B cell (primary cell): ENCODE data around the gene HCN4. TPM values are rescaled to one million over a fixed set of nuclear protein-coding genes. Genes with fewer than 3 reads are reported as not detected.

ENCODE experiments used
- ATAC-seq: fragments of 200-7000 bp; cut with Tn5 transposase; one replicate; pipeline ENCODE4 v1.10.0; 2021; ENCODE audit warnings: low read depth, mild to moderate bottlenecking, moderate number of reproducible peaks, moderate library complexity
- CTCF ChIA-PET: fragments of 350-600 bp; sonication (Branson Sonifier 250); formaldehyde crosslinking; loops from one replicate; lab custom pipeline; 2021; ENCODE audit warnings: antibody characterized with exemption, inconsistent platforms; lab: Charles Lee
- POLR2A ChIA-PET: fragments of 350-600 bp; sonication (Branson Sonifier 250); formaldehyde crosslinking; loops from one replicate; lab custom pipeline; 2021; ENCODE audit warnings: antibody characterized with exemption; lab: Charles Lee
- DNase-seq: peaks from one replicate; pipeline ENCODE4 v3.0.0; 2013
- H2AFZ ChIP-seq: 2 replicates; pipeline ENCODE4 v1.6.1; 2012; ENCODE audit warnings: mild to moderate bottlenecking, low read depth, low read length; ENCODE audit not compliant: insufficient read depth, poor library complexity, severe bottlenecking
- H3K27ac ChIP-seq, 2 donors: 1 replicate in 1 of 2; 2 replicates in 1 of 2; pipeline ENCODE4 v1.5.1; 2012 to 2013; ENCODE audit warnings: low read length in 2 of 2, mild to moderate bottlenecking in 2 of 2, moderate library complexity in 1 of 2
- H3K27me3 ChIP-seq, 4 experiments: fragments of 200-600 bp in 1 of 4; sonication (generic) in 1 of 4; replicated peaks in 1 of 4; 1 replicate in 2 of 4; 2 replicates in 2 of 4; pipeline versions ENCODE4 v1.6.1 to v1.7.0; 2013 to 2016; ENCODE audit warnings: low read length in 3 of 4, mild to moderate bottlenecking in 2 of 4, mixed read lengths in 1 of 4, moderate library complexity in 1 of 4; ENCODE audit not compliant: insufficient read depth in 4 of 4, control insufficient read depth in 3 of 4; ENCODE audit errors: control extremely low read depth in 1 of 4
- H3K36me3 ChIP-seq, 2 experiments: replicated peaks in 1 of 2; 1 replicate in 1 of 2; 2 replicates in 1 of 2; pipeline versions ENCODE4 v1.6.1 to v1.7.1; 2013; ENCODE audit warnings: low read length in 1 of 2; ENCODE audit not compliant: insufficient read depth in 2 of 2, control insufficient read depth in 1 of 2; ENCODE audit errors: control extremely low read depth in 1 of 2, extremely low read depth in 1 of 2
- H3K4me1 ChIP-seq, 2 donors: fragments of 200-600 bp in 1 of 2; sonication (generic) in 1 of 2; 1 replicate in 1 of 2; 2 replicates in 1 of 2; pipeline versions ENCODE4 v1.5.1 to v1.6.1; 2013 to 2017; ENCODE audit warnings: low read length in 2 of 2; ENCODE audit not compliant: control insufficient read depth in 2 of 2, insufficient read depth in 2 of 2
- H3K4me2 ChIP-seq: replicated peaks from 2 replicates; pipeline ENCODE3; 2012; ENCODE audit warnings: mild to moderate bottlenecking, low read depth, low read length; ENCODE audit not compliant: poor library complexity, severe bottlenecking
- H3K4me3 ChIP-seq, 5 experiments: fragments of 200-600 bp in 1 of 5; sonication (generic) in 1 of 5; 1 replicate in 3 of 5; 2 replicates in 2 of 5; pipeline versions ENCODE4 v1.5.1 to v1.7.0; 2011 to 2016; ENCODE audit warnings: low read length in 4 of 5, mild to moderate bottlenecking in 4 of 5, low read depth in 2 of 5, control low read depth in 1 of 5, moderate library complexity in 1 of 5; ENCODE audit not compliant: insufficient read depth in 1 of 5; ENCODE audit errors: control extremely low read depth in 1 of 5, extremely low read depth in 1 of 5
- H3K79me2 ChIP-seq: fragments of 200-600 bp; sonication (generic); one replicate; pipeline ENCODE4 v1.6.0; 2016; ENCODE audit warnings: low read length; ENCODE audit not compliant: control insufficient read depth, insufficient read depth
- H3K9ac ChIP-seq: fragments of 200-600 bp; sonication (generic); 2 replicates; pipeline ENCODE4 v1.6.1; 2017; ENCODE audit warnings: mild to moderate bottlenecking, low read length, moderate library complexity
- H3K9me3 ChIP-seq, 3 donors: one replicate each; pipeline versions ENCODE4 v1.6.1 to v1.7.1; 2013; ENCODE audit warnings: low read length in 2 of 3; ENCODE audit not compliant: control insufficient read depth in 2 of 3, insufficient read depth in 1 of 3; ENCODE audit errors: control extremely low read depth in 1 of 3
- H4K20me1 ChIP-seq: 2 replicates; pipeline ENCODE4 v1.6.0; 2012; ENCODE audit warnings: mild to moderate bottlenecking, low read length; ENCODE audit not compliant: insufficient read depth, control insufficient read depth, poor library complexity, severe bottlenecking
- H3K27ac Mint-ChIP-seq: one replicate; pipeline ENCODE4 v1.8.0; 2021; ENCODE audit warnings: mixed read lengths
- H3K27me3 Mint-ChIP-seq: one replicate; pipeline ENCODE4 v1.8.0; 2021; ENCODE audit warnings: mixed read lengths
- H3K4me1 Mint-ChIP-seq: one replicate; pipeline ENCODE4 v1.8.0; 2021; ENCODE audit warnings: mixed read lengths
- H3K4me3 Mint-ChIP-seq: one replicate; pipeline ENCODE4 v1.8.0; 2021; ENCODE audit warnings: mixed read lengths
- H3K9me3 Mint-ChIP-seq: one replicate; pipeline ENCODE4 v1.8.0; 2022; ENCODE audit warnings: mixed read lengths; ENCODE audit not compliant: insufficient read depth
- EZH2 ChIP-seq: IDR thresholded peaks from 2 replicates; pipeline ENCODE4 v1.6.1; 2012; ENCODE audit warnings: borderline replicate concordance, low read depth, mild to moderate bottlenecking, moderate library complexity, low read length; ENCODE audit not compliant: insufficient read depth, poor library complexity, severe bottlenecking
- WGBS: methylation state at CpG from one replicate; pipeline ENCODE4 v1.1.5; 2013; ENCODE audit warnings: missing lambda C conversion rate; ENCODE audit not compliant: insufficient coverage; 5-methylcytosine and 5-hydroxymethylcytosine counted together
- intact Hi-C: fragments of 100-400 bp; cut with micrococcal nuclease; formaldehyde crosslinking; loops from one replicate; pipeline ENCODE4 v1.10.0; 2022
- polyA plus RNA-seq: library from polyadenylated mRNA; depleted of rRNA; stranded (reverse); fragments of >200 nt; gene quantifications from 2 replicates; pipeline ENCODE4 v1.2.3, GENCODE V29; 2012
- total RNA-seq, 2 donors: library from RNA; stranded (reverse); fragments of 120-200 nt in 1 of 2; gene quantifications; 1 replicate in 1 of 2; 2 replicates in 1 of 2; pipeline versions ENCODE4 v1.2.3 to v1.2.4, GENCODE V29; 2013 to 2022
- TF ChIP-seq, protein P1 (sequence below): fragments of 200-600 bp; IDR thresholded peaks from one replicate; pipeline ENCODE4 v1.8.0; 2022; ENCODE audit warnings: antibody characterized with exemption, mild to moderate bottlenecking

HCN4 gene
- total and polyA plus RNA-seq, 2 donors (not counting 1 experiment from before 2014, with no cell fraction given) = not detected

DNA sequence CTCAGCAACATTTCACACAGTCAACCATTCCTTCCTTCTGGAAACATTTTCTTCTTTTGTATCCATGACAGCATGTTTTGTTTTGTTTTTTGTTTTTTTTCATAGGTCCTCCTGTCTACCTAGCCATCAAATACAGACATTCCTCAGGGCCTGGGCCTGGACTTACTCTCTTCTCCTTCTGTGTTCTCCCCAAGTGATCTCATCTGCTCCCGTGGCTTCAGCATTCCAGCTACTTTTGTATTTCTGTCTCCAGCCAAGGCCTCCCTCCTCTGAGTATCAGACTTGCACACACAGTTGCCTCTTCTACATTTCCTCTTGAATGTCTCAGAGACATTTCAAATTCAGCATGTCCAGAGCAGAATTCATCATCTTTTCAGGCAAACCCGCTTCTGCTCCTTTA, 82.4 kb downstream of the HCN4 start:
- H3K9ac ChIP-seq = no peak overlapping the region
- Mint-ChIP-seq H3K4me1 (peaks cover 23% of the 10 kb centered on the region), H3K9me3 (no peaks in the 10 kb centered on the region), H3K27ac (peak overlapping the region; percentile 11), H3K27me3 (no peaks in the 10 kb centered on the region), H3K4me3 (no peak overlapping the region)
- intact Hi-C loops = no loop called here
- DNase-seq (no peak), ATAC-seq (no peak)
- no peaks in the 10 kb centered on the region for H3K27me3 ChIP-seq
- ChIA-PET CTCF (interaction anchor here (1.0 to 2.0 kb wide), 4 partner anchors 11 to 45 kb away, joined by 3 to 8 read pairs (median 5); no protein-coding TSS in a partner anchor), POLR2A (no interaction called here)
- H3K4me2 ChIP-seq = no peak overlapping the region
- H3K36me3 ChIP-seq = no peaks in the 10 kb centered on the region
- H3K79me2 ChIP-seq = no peaks in the 10 kb centered on the region
- H2AFZ ChIP-seq = no peak overlapping the region
- H3K4me1 ChIP-seq = peaks cover 10 to 22% of the 10 kb centered on the region in 2 donors
- TF ChIP-seq, protein P1, sequence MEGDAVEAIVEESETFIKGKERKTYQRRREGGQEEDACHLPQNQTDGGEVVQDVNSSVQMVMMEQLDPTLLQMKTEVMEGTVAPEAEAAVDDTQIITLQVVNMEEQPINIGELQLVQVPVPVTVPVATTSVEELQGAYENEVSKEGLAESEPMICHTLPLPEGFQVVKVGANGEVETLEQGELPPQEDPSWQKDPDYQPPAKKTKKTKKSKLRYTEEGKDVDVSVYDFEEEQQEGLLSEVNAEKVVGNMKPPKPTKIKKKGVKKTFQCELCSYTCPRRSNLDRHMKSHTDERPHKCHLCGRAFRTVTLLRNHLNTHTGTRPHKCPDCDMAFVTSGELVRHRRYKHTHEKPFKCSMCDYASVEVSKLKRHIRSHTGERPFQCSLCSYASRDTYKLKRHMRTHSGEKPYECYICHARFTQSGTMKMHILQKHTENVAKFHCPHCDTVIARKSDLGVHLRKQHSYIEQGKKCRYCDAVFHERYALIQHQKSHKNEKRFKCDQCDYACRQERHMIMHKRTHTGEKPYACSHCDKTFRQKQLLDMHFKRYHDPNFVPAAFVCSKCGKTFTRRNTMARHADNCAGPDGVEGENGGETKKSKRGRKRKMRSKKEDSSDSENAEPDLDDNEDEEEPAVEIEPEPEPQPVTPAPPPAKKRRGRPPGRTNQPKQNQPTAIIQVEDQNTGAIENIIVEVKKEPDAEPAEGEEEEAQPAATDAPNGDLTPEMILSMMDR = no peak
- no peak for TF ChIP-seq EZH2
- H4K20me1 ChIP-seq = no peaks in the 10 kb centered on the region
- WGBS = 94% methylated on average over 2 of the region's 2 CpGs
- H3K9me3 ChIP-seq = no peaks in the 10 kb centered on the region
- no peak overlapping the region for H3K27ac ChIP-seq
- no peak overlapping the region for H3K4me3 ChIP-seq

DNA sequence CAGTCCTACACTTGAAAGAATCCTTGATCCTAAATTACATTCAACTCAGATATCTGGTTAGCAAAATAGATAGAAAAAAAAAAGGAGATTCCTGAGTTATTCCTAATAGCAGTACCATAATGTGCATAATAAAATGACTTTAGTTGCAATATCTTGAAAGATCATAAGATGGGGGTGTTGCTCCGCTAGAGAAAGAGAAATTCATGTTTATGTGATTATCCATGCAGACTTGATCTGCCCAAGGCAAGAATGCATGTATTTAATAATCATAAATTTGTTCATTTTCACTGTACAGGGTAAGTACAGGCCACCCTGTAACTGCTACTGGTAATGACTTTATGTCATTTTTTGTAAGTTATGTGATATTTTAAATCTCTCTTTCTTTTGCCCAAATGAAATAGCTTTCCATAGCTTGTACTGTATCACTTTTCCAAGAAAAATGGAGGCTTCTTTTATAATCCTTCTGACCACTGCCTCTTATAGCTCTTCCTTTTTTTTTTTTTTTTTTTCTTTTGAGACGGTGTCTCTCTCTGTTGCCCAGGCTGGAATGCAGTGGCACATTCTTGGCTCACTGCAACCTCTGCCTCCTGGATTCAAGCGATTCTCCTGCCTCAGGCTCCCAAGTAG, 84.6 kb downstream of the HCN4 start:
- Mint-ChIP-seq H3K27me3 (no peaks in the 10 kb centered on the region), H3K4me1 (peaks cover 23% of the 10 kb centered on the region), H3K27ac (no peak overlapping the region), H3K4me3 (no peak overlapping the region), H3K9me3 (no peaks in the 10 kb centered on the region)
- ChIA-PET POLR2A (no interaction called here), CTCF (interaction anchor here (0.6 to 1.0 kb wide), 5 partner anchors 20 to 421 kb away, joined by 3 to 5 read pairs (median 3); no protein-coding TSS in a partner anchor)
- H3K79me2 ChIP-seq = no peaks in the 10 kb centered on the region
- no peaks in the 10 kb centered on the region for H4K20me1 ChIP-seq
- ATAC-seq (no peak), DNase-seq (peak; percentile 13)
- no peak overlapping the region for H3K27ac ChIP-seq
- H3K36me3 ChIP-seq = no peaks in the 10 kb centered on the region
- no peak overlapping the region for H3K4me3 ChIP-seq
- WGBS = 100% methylated on average over 1 of the region's 3 CpGs
- no peak overlapping the region for H3K9ac ChIP-seq
- intact Hi-C loops = loop anchor here (1.0 to 2.0 kb wide), 2 partner anchors 353 to 416 kb away; no protein-coding TSS in a partner anchor
- no peaks in the 10 kb centered on the region for H3K9me3 ChIP-seq
- TF ChIP-seq, protein P1 = peak; percentile 20
- no peak for TF ChIP-seq EZH2
- H2AFZ ChIP-seq = no peak overlapping the region
- H3K27me3 ChIP-seq = no peaks in the 10 kb centered on the region
- H3K4me1 ChIP-seq = peaks cover 10 to 22% of the 10 kb centered on the region in 2 donors
- H3K4me2 ChIP-seq = no peak overlapping the region
